ENCODE data around the gene RAD51D.

DNA sequence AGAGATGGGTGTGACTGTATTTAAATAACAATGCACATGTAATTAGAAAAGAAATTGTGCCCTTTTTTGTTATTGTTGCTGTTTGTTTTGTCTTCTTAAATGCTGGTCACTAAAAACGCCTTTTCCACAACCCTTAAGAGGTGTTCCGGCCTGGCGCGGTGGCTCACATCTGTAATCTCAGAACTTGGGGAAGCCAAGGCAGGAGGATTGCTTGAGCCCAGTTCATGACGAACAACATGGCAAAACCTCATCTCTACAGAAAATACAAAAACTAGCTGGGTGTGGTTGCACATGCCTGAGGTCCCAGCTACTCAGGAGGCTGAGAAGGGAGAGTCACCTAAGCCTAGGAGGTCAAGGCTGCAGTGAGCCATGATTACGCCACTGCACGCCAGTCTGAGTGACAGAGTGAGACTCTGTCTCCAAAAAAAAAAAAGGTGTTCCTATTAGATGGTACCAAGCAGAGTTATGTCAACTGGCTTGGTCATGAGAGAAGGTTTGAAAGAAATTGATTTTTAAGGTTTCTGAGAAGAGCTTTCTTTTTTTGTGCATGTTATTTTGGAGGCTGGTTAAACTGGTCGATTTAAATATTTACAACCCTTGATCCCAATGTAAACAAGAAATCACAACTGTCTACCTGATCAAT, 32.6 kb downstream of the RAD51D start:
- TF ChIP-seq GABPA (IDR thresholded peaks at IDR 0.05; ENCODE audit: low read depth) (no peak), POLR2AphosphoS5 (IDR thresholded peaks at IDR 0.05; ENCODE audit: low read depth) (no peak)
- TF ChIP-seq, protein P1, sequence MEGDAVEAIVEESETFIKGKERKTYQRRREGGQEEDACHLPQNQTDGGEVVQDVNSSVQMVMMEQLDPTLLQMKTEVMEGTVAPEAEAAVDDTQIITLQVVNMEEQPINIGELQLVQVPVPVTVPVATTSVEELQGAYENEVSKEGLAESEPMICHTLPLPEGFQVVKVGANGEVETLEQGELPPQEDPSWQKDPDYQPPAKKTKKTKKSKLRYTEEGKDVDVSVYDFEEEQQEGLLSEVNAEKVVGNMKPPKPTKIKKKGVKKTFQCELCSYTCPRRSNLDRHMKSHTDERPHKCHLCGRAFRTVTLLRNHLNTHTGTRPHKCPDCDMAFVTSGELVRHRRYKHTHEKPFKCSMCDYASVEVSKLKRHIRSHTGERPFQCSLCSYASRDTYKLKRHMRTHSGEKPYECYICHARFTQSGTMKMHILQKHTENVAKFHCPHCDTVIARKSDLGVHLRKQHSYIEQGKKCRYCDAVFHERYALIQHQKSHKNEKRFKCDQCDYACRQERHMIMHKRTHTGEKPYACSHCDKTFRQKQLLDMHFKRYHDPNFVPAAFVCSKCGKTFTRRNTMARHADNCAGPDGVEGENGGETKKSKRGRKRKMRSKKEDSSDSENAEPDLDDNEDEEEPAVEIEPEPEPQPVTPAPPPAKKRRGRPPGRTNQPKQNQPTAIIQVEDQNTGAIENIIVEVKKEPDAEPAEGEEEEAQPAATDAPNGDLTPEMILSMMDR (IDR thresholded peaks at IDR 0.05; ENCODE audit: insufficient read depth, low read length): no peak
- TF ChIP-seq, protein P2, sequence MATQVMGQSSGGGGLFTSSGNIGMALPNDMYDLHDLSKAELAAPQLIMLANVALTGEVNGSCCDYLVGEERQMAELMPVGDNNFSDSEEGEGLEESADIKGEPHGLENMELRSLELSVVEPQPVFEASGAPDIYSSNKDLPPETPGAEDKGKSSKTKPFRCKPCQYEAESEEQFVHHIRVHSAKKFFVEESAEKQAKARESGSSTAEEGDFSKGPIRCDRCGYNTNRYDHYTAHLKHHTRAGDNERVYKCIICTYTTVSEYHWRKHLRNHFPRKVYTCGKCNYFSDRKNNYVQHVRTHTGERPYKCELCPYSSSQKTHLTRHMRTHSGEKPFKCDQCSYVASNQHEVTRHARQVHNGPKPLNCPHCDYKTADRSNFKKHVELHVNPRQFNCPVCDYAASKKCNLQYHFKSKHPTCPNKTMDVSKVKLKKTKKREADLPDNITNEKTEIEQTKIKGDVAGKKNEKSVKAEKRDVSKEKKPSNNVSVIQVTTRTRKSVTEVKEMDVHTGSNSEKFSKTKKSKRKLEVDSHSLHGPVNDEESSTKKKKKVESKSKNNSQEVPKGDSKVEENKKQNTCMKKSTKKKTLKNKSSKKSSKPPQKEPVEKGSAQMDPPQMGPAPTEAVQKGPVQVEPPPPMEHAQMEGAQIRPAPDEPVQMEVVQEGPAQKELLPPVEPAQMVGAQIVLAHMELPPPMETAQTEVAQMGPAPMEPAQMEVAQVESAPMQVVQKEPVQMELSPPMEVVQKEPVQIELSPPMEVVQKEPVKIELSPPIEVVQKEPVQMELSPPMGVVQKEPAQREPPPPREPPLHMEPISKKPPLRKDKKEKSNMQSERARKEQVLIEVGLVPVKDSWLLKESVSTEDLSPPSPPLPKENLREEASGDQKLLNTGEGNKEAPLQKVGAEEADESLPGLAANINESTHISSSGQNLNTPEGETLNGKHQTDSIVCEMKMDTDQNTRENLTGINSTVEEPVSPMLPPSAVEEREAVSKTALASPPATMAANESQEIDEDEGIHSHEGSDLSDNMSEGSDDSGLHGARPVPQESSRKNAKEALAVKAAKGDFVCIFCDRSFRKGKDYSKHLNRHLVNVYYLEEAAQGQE (IDR thresholded peaks at IDR 0.05; ENCODE audit: insufficient replicate concordance, low read depth): no peak
